Thyroid gland (tissue), 4 donors: Measurements from ENCODE around the gene SYT17. TPM values are rescaled to one million over a fixed set of nuclear protein-coding genes. Genes with fewer than 3 reads are reported as not detected.

Experiments used
- DNase-seq, 2 donors: peaks; one replicate each; pipeline ENCODE4 v3.0.0-alpha.2; 2019
- H3K27ac ChIP-seq, 3 donors: fragments of 200-600 bp; sonication (generic); 1 replicate in 2 of 3; 2 replicates in 1 of 3; pipeline ENCODE4 v1.5.1; 2016 to 2019; ENCODE audit warnings: mild to moderate bottlenecking in 1 of 3, moderate library complexity in 1 of 3
- H3K27me3 ChIP-seq: fragments of 200-600 bp; sonication (generic); one replicate; pipeline ENCODE4 v1.5.1; 2019
- H3K36me3 ChIP-seq, 2 donors: fragments of 200-600 bp; sonication (generic); one replicate each; pipeline ENCODE4 v1.5.1; 2016 to 2019
- H3K4me1 ChIP-seq, 2 donors: fragments of 200-600 bp; sonication (generic); one replicate each; pipeline ENCODE4 v1.5.1; 2017 to 2019
- H3K4me3 ChIP-seq, 3 donors: fragments of 200-600 bp; sonication (generic); replicated peaks in 1 of 3; 1 replicate in 2 of 3; 2 replicates in 1 of 3; pipeline ENCODE4 v1.5.1; 2016; ENCODE audit warnings: mild to moderate bottlenecking in 1 of 3
- H3K9me3 ChIP-seq: fragments of 200-600 bp; sonication (generic); one replicate; pipeline ENCODE4 v1.5.1; 2017
- CTCF ChIP-seq, 6 experiments: fragments of 200-600 bp in 3 of 6; fragments of 450-650 bp in 3 of 6; sonication (generic) in 3 of 6; IDR thresholded peaks; one replicate each; pipeline ENCODE4 v1.5.1; 2016 to 2019; ENCODE audit warnings: antibody characterized with exemption in 6 of 6, mild to moderate bottlenecking in 2 of 6, inconsistent platforms in 1 of 6, moderate library complexity in 1 of 6
- POLR2A ChIP-seq, 2 donors: fragments of 450-650 bp; IDR thresholded peaks; one replicate each; pipeline ENCODE4 v1.6.1; 2017; ENCODE audit warnings: antibody characterized with exemption in 2 of 2, mild to moderate bottlenecking in 2 of 2, moderate library complexity in 1 of 2
- WGBS, 2 donors: methylation state at CpG; one replicate each; pipeline ENCODE4 v1.1.5; 2017; 5-methylcytosine and 5-hydroxymethylcytosine counted together
- intact Hi-C: fragments of 100-400 bp; cut with DNase I; formaldehyde crosslinking; loops from one replicate; pipeline ENCODE4 v1.15.1; 2023
- total RNA-seq, 4 donors: library from RNA; depleted of rRNA; stranded (reverse); fragments of >200 nt; gene quantifications; one replicate each; pipeline ENCODE4 v1.2.3, GENCODE V29; 2016

SYT17 gene
- total RNA-seq, 4 donors from 2014 or later = 2.8 to 17.2 (median 8.6) TPM

GRCh38 chr16:19130852-19131824 lies 36.9 kb upstream of the SYT17 start:
- WGBS, 2 donors = 58 to 64% methylated on average over 11 of the region's 11 CpGs
- Histone ChIP-seq H3K4me1 (peaks cover 0 to 17% of the 10 kb centered on the region in 2 donors), H3K36me3 (no peaks in the 10 kb centered on the region), H3K4me3 (no peak overlapping the region), H3K27me3 (no peaks in the 10 kb centered on the region), H3K9me3 (no peaks in the 10 kb centered on the region), H3K27ac (peak overlapping the region; percentile 29 to 71 (median 65))
- intact Hi-C loops = no loop called here
- TF ChIP-seq POLR2A (IDR thresholded peaks at IDR 0.05) (no peak), CTCF (IDR thresholded peaks at IDR 0.05) (no peak)
- DNase-seq = no peak

- Histone ChIP-seq H3K27me3 (no peaks in the 10 kb centered on the region), H3K4me1 (peaks cover 0 to 23% of the 10 kb centered on the region in 2 donors), H3K9me3 (no peaks in the 10 kb centered on the region), H3K27ac (peak overlapping the region in 2 of 3 donors; percentile 65 to 71), H3K4me3 (no peak overlapping the region), H3K36me3 (no peaks in the 10 kb centered on the region)
- intact Hi-C loops = no loop called here
- DNase-seq = no peak
- TF ChIP-seq CTCF (IDR thresholded peaks at IDR 0.05) = no peak
- no peak for TF ChIP-seq POLR2A (IDR thresholded peaks at IDR 0.05)
Measured at GRCh38 chr16:19131825-19132218, 36.2 kb upstream of the SYT17 start.

GRCh38 chr16:19132255-19132654 lies 35.8 kb upstream of the SYT17 start:
- 71 to 84% methylated on average over 1 of the region's 1 CpG for WGBS, 2 donors

GRCh38 chr16:19132898-19133297 lies 35.1 kb upstream of the SYT17 start:
- intact Hi-C loops = no loop called here
- Histone ChIP-seq H3K9me3 (no peaks in the 10 kb centered on the region), H3K27ac (peak overlapping the region in 1 of 3 donors; percentile 65), H3K4me3 (no peak overlapping the region), H3K4me1 (peaks cover 0 to 29% of the 10 kb centered on the region in 2 donors), H3K36me3 (no peaks in the 10 kb centered on the region), H3K27me3 (no peaks in the 10 kb centered on the region)
- WGBS, 2 donors = 81 to 86% methylated on average over 11 of the region's 11 CpGs
- DNase-seq = no peak
- TF ChIP-seq CTCF (IDR thresholded peaks at IDR 0.05) (no peak), POLR2A (IDR thresholded peaks at IDR 0.05) (no peak)

More at GRCh38 chr16:19132255-19132654, 35.8 kb upstream of the SYT17 start:
- Histone ChIP-seq H3K36me3 (no peaks in the 10 kb centered on the region), H3K27ac (peak overlapping the region in 2 of 3 donors; percentile 65 to 71), H3K27me3 (no peaks in the 10 kb centered on the region), H3K9me3 (no peaks in the 10 kb centered on the region), H3K4me1 (peaks cover 0 to 24% of the 10 kb centered on the region in 2 donors), H3K4me3 (no peak overlapping the region)
- DNase-seq = no peak
- intact Hi-C loops = no loop called here
- TF ChIP-seq POLR2A (IDR thresholded peaks at IDR 0.05) = no peak
- TF ChIP-seq CTCF (IDR thresholded peaks at IDR 0.05) = no peak

- Histone ChIP-seq H3K4me1 (peaks cover 0 to 32% of the 10 kb centered on the region in 2 donors), H3K27ac (no peak overlapping the region), H3K36me3 (no peaks in the 10 kb centered on the region), H3K4me3 (no peak overlapping the region), H3K9me3 (no peaks in the 10 kb centered on the region), H3K27me3 (no peaks in the 10 kb centered on the region)
- intact Hi-C loops = no loop called here
- no peak for DNase-seq
- WGBS, 2 donors = 81 to 88% methylated on average over 1 of the region's 1 CpG
- TF ChIP-seq POLR2A (IDR thresholded peaks at IDR 0.05) (no peak), CTCF (IDR thresholded peaks at IDR 0.05) (no peak)
Measured at GRCh38 chr16:19133600-19133999, 34.4 kb upstream of the SYT17 start.
